Central memory CD8-positive, alpha-beta T cell (primary cell): ENCODE measurements around the gene GABRA1.

ENCODE experiments used
- ATAC-seq: fragments of 150-1000 bp; cut with Tn5 transposase; replicated peaks from 2 replicates; pipeline ENCODE4 v1.10.0; 2022; ENCODE audit warnings: mild to moderate bottlenecking, moderate FRiP score, moderate number of reproducible peaks; ENCODE audit not compliant: poor library complexity, severe bottlenecking; ENCODE audit errors: extremely low read depth
- DNase-seq, 2 donors: peaks; one replicate each; pipeline ENCODE4 v3.0.0; 2021; ENCODE audit warnings: low spot score in 2 of 2
- H3K27ac Mint-ChIP-seq: one replicate; pipeline ENCODE4 v1.8.0; 2022; ENCODE audit warnings: low read depth, mild to moderate bottlenecking, moderate library complexity, mixed read lengths
- H3K27me3 Mint-ChIP-seq: one replicate; pipeline ENCODE4 v1.8.0; 2022; ENCODE audit warnings: mixed read lengths
- H3K36me3 Mint-ChIP-seq: one replicate; pipeline ENCODE4 v1.8.0; 2022; ENCODE audit warnings: mild to moderate bottlenecking, moderate library complexity, mixed read lengths; ENCODE audit not compliant: insufficient read depth
- H3K4me1 Mint-ChIP-seq: one replicate; pipeline ENCODE4 v1.8.0; 2022; ENCODE audit warnings: mixed read lengths
- H3K4me3 Mint-ChIP-seq: one replicate; pipeline ENCODE4 v1.8.0; 2022; ENCODE audit warnings: mild to moderate bottlenecking, moderate library complexity, mixed read lengths
- H3K9me3 Mint-ChIP-seq: one replicate; pipeline ENCODE4 v1.8.0; 2022; ENCODE audit warnings: mixed read lengths

Gene GABRA1

DNA sequence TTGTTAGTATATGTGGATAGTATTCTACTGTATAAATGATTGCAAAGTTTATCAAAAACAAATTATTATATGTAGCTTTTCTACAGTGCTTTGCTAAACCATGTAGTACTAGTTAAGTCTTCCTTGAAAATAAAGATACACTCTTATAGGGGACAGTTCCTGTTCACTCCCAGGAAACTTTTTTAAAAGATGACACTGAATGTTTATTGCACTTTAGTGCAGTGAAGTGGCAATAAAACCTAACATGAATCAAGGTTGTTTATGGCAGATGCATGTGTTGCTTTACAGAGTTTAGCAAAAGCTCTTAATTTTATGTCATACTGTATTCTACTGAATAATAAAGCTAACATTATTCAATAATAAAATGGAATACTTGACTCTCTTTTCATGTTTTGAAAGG lies 51.7 kb downstream of the GABRA1 start:
- ATAC-seq (no peak), DNase-seq (no peak)
- H3K9me3 Mint-ChIP-seq, result peaks cover 15% of the 10 kb centered on the region
- H3K27ac Mint-ChIP-seq, result no peak overlapping the region
- H3K27me3 Mint-ChIP-seq, result no peaks in the 10 kb centered on the region
- no peaks in the 10 kb centered on the region for H3K4me1 Mint-ChIP-seq
- no peak overlapping the region for H3K4me3 Mint-ChIP-seq
- no peaks in the 10 kb centered on the region for H3K36me3 Mint-ChIP-seq

- Mint-ChIP-seq H3K4me1 (no peaks in the 10 kb centered on the region), H3K36me3 (no peaks in the 10 kb centered on the region), H3K27ac (no peak overlapping the region), H3K4me3 (no peak overlapping the region), H3K9me3 (peaks cover 16% of the 10 kb centered on the region), H3K27me3 (no peaks in the 10 kb centered on the region)
- DNase-seq (no peak), ATAC-seq (no peak)
Observed at GRCh38 chr5:161900981-161901380, 53.1 kb downstream of the GABRA1 start.

- Mint-ChIP-seq H3K27ac (no peak overlapping the region), H3K9me3 (peaks cover 22% of the 10 kb centered on the region), H3K27me3 (no peaks in the 10 kb centered on the region), H3K4me1 (no peaks in the 10 kb centered on the region), H3K4me3 (no peak overlapping the region), H3K36me3 (no peaks in the 10 kb centered on the region)
- DNase-seq (no peak), ATAC-seq (no peak)
Observed at GRCh38 chr5:161921781-161922180, 73.9 kb downstream of the GABRA1 start.

GRCh38 chr5:161924270-161924669 lies 76.3 kb downstream of the GABRA1 start:
- Mint-ChIP-seq H3K36me3 (no peaks in the 10 kb centered on the region), H3K27ac (no peak overlapping the region), H3K4me1 (no peaks in the 10 kb centered on the region), H3K4me3 (no peak overlapping the region), H3K27me3 (no peaks in the 10 kb centered on the region), H3K9me3 (peaks cover 22% of the 10 kb centered on the region)
- DNase-seq, result no peak
- no peak for ATAC-seq

DNA sequence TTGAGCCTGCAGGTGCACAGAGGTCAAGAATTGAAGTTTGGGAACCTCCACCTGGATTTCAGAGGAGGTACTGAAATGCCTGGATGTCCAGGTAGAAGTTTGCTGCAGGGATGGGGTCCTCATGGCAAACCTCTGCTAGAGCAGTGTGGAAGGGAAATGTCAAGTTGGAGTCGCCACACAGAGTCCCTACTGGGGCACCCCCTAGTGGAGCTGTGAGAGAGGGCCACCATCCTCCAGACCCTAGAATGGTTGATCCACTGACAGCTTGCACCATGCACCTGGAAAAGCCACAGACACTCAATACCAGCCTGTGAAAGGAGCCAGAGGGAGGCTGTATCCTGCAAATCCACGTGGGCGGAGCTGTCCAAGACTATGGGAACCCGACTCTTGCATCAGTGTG lies 78.0 kb downstream of the GABRA1 start:
- DNase-seq, result no peak
- Mint-ChIP-seq H3K27ac (no peak overlapping the region), H3K27me3 (no peaks in the 10 kb centered on the region), H3K4me1 (no peaks in the 10 kb centered on the region), H3K4me3 (no peak overlapping the region), H3K9me3 (peaks cover 22% of the 10 kb centered on the region), H3K36me3 (no peaks in the 10 kb centered on the region)
- no peak for ATAC-seq

- Mint-ChIP-seq H3K4me1 (no peaks in the 10 kb centered on the region), H3K9me3 (no peaks in the 10 kb centered on the region), H3K27ac (no peak overlapping the region), H3K36me3 (peaks cover 2% of the 10 kb centered on the region), H3K27me3 (no peaks in the 10 kb centered on the region), H3K4me3 (no peak overlapping the region)
- ATAC-seq (no peak), DNase-seq (no peak)
Observed at GRCh38 chr5:161934486-161934885, 86.6 kb downstream of the GABRA1 start.

DNA sequence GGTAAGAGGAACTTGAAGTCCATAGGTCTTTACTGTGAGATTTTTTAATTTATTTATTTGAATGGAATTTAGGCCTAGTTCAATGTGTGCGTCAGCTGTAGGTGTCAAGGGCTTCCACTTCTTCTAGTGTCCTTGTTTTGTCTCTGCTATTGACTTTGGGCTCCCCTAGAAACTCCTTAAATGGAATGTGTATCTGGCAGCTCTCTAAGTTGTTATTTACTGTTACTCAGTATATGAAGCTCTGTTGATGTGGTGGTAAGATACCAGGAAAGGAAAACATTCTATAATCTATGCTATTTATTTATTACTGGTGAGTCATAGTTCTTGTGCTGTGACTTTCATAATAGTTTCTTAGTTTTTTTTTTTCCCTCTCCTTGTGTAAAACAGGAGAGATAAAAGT lies 97.1 kb downstream of the GABRA1 start:
- Mint-ChIP-seq H3K27me3 (no peaks in the 10 kb centered on the region), H3K9me3 (peaks cover 17% of the 10 kb centered on the region), H3K4me3 (no peak overlapping the region), H3K27ac (no peak overlapping the region), H3K4me1 (no peaks in the 10 kb centered on the region), H3K36me3 (no peaks in the 10 kb centered on the region)
- DNase-seq, result no peak
- ATAC-seq, result no peak

- H3K4me1 Mint-ChIP-seq, result no peaks in the 10 kb centered on the region
- H3K27me3 Mint-ChIP-seq, result no peaks in the 10 kb centered on the region
- H3K9me3 Mint-ChIP-seq, result peaks cover 13% of the 10 kb centered on the region
Observed at GRCh38 chr5:161946911-161947310, 99.0 kb downstream of the GABRA1 start.

More at GRCh38 chr5:161946911-161947310, 99.0 kb downstream of the GABRA1 start:
- DNase-seq, result no peak
- H3K27ac Mint-ChIP-seq, result no peak overlapping the region
- no peaks in the 10 kb centered on the region for H3K36me3 Mint-ChIP-seq
- no peak overlapping the region for H3K4me3 Mint-ChIP-seq
- ATAC-seq, result no peak
